SK-N-SH treated with all-trans-retinoic acid at 6 μM for 48 hours (cell line): ENCODE measurements around the gene EXO1.

Experiments
- ATAC-seq: fragments of 200-7000 bp; cut with Tn5 transposase; 3 replicates; pipeline ENCODE4 v1.9.1; 2020; ENCODE audit warnings: mild to moderate bottlenecking, moderate library complexity
- ARNTL ChIP-seq: fragments of 450-650 bp; formaldehyde crosslinking; IDR thresholded peaks from 2 replicates; pipeline ENCODE4 v1.5.0; 2020; ENCODE audit warnings: low read depth, mild to moderate bottlenecking, moderate library complexity, borderline replicate concordance
- BACH2 ChIP-seq: fragments of 250-450 bp; sonication (Bioruptor Pico); IDR thresholded peaks from 2 replicates; pipeline ENCODE4 v1.9.0; 2021; ENCODE audit warnings: mild to moderate bottlenecking, borderline replicate concordance
- CSDC2 ChIP-seq: fragments of 250-450 bp; sonication (Bioruptor Pico); IDR thresholded peaks from 2 replicates; pipeline ENCODE4 v1.5.0; 2020; ENCODE audit warnings: mild to moderate bottlenecking, moderate library complexity
- ESRRG ChIP-seq: fragments of 250-450 bp; sonication (Bioruptor Pico); IDR thresholded peaks from 2 replicates; pipeline ENCODE4 v1.6.1; 2021; ENCODE audit warnings: mild to moderate bottlenecking
- GLIS3 ChIP-seq: fragments of 250-450 bp; sonication (Bioruptor Pico); IDR thresholded peaks from 2 replicates; pipeline ENCODE4 v1.5.0; 2020; ENCODE audit warnings: mild to moderate bottlenecking, moderate library complexity
- ISL1 ChIP-seq: fragments of 250-450 bp; sonication (Bioruptor Pico); IDR thresholded peaks from 2 replicates; pipeline ENCODE4 v2.1.2; 2022; ENCODE audit warnings: mild to moderate bottlenecking, moderate library complexity
- OSR1 ChIP-seq: fragments of 250-450 bp; sonication (Bioruptor Pico); IDR thresholded peaks from 2 replicates; pipeline ENCODE4 v1.8.0; 2022; ENCODE audit warnings: moderate library complexity, mild to moderate bottlenecking, inconsistent platforms
- POU6F1 ChIP-seq: fragments of 250-450 bp; sonication (Bioruptor Pico); IDR thresholded peaks from 2 replicates; pipeline ENCODE4 v1.8.0; 2021; ENCODE audit warnings: low read depth, mild to moderate bottlenecking, moderate library complexity, borderline replicate concordance
- PPARA ChIP-seq: fragments of 250-450 bp; sonication (Bioruptor Pico); IDR thresholded peaks from 2 replicates; pipeline ENCODE4 v1.5.0; 2020; ENCODE audit warnings: mild to moderate bottlenecking, borderline replicate concordance
- RARB ChIP-seq: fragments of 250-450 bp; sonication (Bioruptor Pico); IDR thresholded peaks from 2 replicates; pipeline ENCODE4 v1.8.0; 2021; ENCODE audit warnings: mild to moderate bottlenecking, moderate library complexity
- SNAI2 ChIP-seq: fragments of 250-450 bp; sonication (Bioruptor Pico); IDR thresholded peaks from 2 replicates; pipeline ENCODE4 v1.5.0; 2020; ENCODE audit warnings: mild to moderate bottlenecking, moderate library complexity
- TCF4 ChIP-seq: fragments of 250-450 bp; sonication (Bioruptor Pico); IDR thresholded peaks from 2 replicates; pipeline ENCODE4 v1.8.0; 2021; ENCODE audit warnings: mild to moderate bottlenecking, moderate library complexity, borderline replicate concordance
- TOX ChIP-seq: fragments of 250-450 bp; sonication (Bioruptor Pico); IDR thresholded peaks from 2 replicates; pipeline ENCODE4 v1.8.0; 2021; ENCODE audit warnings: mild to moderate bottlenecking, moderate library complexity, borderline replicate concordance
- ZFP3 ChIP-seq: fragments of 250-450 bp; sonication (Bioruptor Pico); IDR thresholded peaks from 2 replicates; pipeline ENCODE4 v1.5.0; 2020; ENCODE audit warnings: mild to moderate bottlenecking, moderate library complexity
- ZFP30 ChIP-seq: fragments of 450-650 bp; formaldehyde crosslinking; IDR thresholded peaks from 2 replicates; pipeline ENCODE4 v1.5.0; 2022; ENCODE audit warnings: mild to moderate bottlenecking, moderate library complexity
- ZNF565 ChIP-seq: fragments of 450-650 bp; formaldehyde crosslinking; conservative IDR thresholded peaks from 2 replicates; pipeline ENCODE4 v1.5.0; 2020; ENCODE audit warnings: low read depth, mild to moderate bottlenecking, moderate library complexity
- ZNF70 ChIP-seq: fragments of 450-650 bp; formaldehyde crosslinking; IDR thresholded peaks from 2 replicates; pipeline ENCODE4 v1.5.0; 2020; ENCODE audit warnings: mild to moderate bottlenecking, moderate library complexity
- TF ChIP-seq, protein P1 (sequence below): fragments of 250-450 bp; sonication (Bioruptor Pico); IDR thresholded peaks from 2 replicates; pipeline ENCODE4 v1.5.1; 2020; ENCODE audit warnings: low read depth, mild to moderate bottlenecking, moderate library complexity
- TF ChIP-seq, protein P2 (sequence below): fragments of 250-450 bp; sonication (Bioruptor Pico); IDR thresholded peaks from 2 replicates; pipeline ENCODE4 v1.8.0; 2020; ENCODE audit warnings: mild to moderate bottlenecking, moderate library complexity, borderline replicate concordance
- TF ChIP-seq, protein P3 (sequence below): fragments of 250-450 bp; sonication (Bioruptor Pico); IDR thresholded peaks from 2 replicates; pipeline ENCODE4 v1.5.1; 2021; ENCODE audit warnings: mild to moderate bottlenecking, moderate library complexity
- TF ChIP-seq, protein P4 (sequence below): fragments of 250-450 bp; sonication (Bioruptor Pico); IDR thresholded peaks from 2 replicates; pipeline ENCODE4 v1.5.0; 2020; ENCODE audit warnings: mild to moderate bottlenecking, moderate library complexity

The EXO1 gene

DNA sequence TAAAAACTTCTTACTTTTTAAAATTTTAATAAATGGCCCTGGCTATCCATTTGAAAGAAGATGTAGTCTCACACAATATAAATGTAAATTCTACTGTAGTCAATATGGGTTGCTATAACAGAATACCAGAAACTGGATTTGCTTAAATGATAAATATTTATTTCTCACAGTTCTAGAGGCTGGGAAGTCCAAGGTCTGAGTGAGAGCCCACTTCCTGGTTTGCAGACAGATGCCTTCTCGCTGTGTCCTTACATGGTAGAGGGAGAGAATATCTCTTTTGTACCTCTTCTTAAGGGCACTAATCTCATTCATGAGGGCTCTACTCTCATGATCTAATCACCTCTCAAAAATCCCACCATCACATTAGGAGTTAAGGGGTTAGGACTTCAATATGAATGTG lies 35.2 kb downstream of the EXO1 start:
- ATAC-seq: no peak
- TF ChIP-seq TCF4 (CRISPR knock-in tag): no peak
- no peak for TF ChIP-seq TOX (CRISPR knock-in tag)
- TF ChIP-seq SNAI2 (CRISPR knock-in tag): no peak
- no peak for TF ChIP-seq ESRRG (CRISPR knock-in tag)

DNA sequence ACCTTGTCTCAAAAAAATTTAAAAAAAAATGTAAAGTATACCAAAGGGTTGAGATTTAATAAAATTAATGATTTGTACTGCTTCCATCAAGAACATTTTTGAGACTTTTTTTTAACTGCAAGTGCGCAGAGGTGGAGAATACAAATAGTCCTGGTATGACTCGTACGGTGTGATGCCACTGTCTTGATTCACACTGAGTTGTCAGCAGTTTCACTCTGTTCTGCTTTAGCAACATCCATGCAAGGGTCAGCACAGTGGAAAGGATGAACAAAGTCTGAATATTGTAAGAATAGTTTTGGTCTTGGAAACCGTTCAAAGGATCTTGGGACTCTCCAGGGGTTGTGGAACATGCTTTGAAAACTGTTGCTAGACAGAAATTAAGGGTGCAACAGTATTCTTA lies 40.2 kb downstream of the EXO1 start:
- ATAC-seq: peak; percentile 92
- TF ChIP-seq TCF4 (CRISPR knock-in tag) (no peak), CSDC2 (CRISPR knock-in tag) (no peak), PPARA (CRISPR knock-in tag) (no peak), OSR1 (no peak), ZFP3 (no peak), RARB (CRISPR knock-in tag) (no peak), ZNF565 (CRISPR knock-in tag) (no peak), ESRRG (CRISPR knock-in tag) (no peak), BACH2 (no peak), ZFP30 (no peak), SNAI2 (CRISPR knock-in tag) (no peak), TOX (CRISPR knock-in tag) (no peak)
- TF ChIP-seq, protein P1, sequence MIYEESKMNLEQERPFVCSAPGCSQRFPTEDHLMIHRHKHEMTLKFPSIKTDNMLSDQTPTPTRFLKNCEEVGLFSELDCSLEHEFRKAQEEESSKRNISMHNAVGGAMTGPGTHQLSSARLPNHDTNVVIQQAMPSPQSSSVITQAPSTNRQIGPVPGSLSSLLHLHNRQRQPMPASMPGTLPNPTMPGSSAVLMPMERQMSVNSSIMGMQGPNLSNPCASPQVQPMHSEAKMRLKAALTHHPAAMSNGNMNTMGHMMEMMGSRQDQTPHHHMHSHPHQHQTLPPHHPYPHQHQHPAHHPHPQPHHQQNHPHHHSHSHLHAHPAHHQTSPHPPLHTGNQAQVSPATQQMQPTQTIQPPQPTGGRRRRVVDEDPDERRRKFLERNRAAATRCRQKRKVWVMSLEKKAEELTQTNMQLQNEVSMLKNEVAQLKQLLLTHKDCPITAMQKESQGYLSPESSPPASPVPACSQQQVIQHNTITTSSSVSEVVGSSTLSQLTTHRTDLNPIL: no peak
- TF ChIP-seq, protein P2, sequence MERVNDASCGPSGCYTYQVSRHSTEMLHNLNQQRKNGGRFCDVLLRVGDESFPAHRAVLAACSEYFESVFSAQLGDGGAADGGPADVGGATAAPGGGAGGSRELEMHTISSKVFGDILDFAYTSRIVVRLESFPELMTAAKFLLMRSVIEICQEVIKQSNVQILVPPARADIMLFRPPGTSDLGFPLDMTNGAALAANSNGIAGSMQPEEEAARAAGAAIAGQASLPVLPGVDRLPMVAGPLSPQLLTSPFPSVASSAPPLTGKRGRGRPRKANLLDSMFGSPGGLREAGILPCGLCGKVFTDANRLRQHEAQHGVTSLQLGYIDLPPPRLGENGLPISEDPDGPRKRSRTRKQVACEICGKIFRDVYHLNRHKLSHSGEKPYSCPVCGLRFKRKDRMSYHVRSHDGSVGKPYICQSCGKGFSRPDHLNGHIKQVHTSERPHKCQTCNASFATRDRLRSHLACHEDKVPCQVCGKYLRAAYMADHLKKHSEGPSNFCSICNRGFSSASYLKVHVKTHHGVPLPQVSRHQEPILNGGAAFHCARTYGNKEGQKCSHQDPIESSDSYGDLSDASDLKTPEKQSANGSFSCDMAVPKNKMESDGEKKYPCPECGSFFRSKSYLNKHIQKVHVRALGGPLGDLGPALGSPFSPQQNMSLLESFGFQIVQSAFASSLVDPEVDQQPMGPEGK (CRISPR knock-in tag): no peak
- TF ChIP-seq, all 23 proteins: peak for 0

- TF ChIP-seq ZNF565 (CRISPR knock-in tag) (no peak), ZFP3 (no peak), PPARA (CRISPR knock-in tag) (no peak), TOX (CRISPR knock-in tag) (no peak), BACH2 (no peak), POU6F1 (CRISPR knock-in tag) (no peak), ARNTL (CRISPR knock-in tag) (no peak)
- TF ChIP-seq, protein P1: no peak
- TF ChIP-seq, protein P2 (CRISPR knock-in tag): no peak
- ATAC-seq: no peak
Observed at GRCh38 chr1:241891296-241891695, 43.3 kb downstream of the EXO1 start.

GRCh38 chr1:241894016-241894415 lies 46.0 kb downstream of the EXO1 start:
- TF ChIP-seq, protein P1: no peak
- no peak for TF ChIP-seq TOX (CRISPR knock-in tag)
- TF ChIP-seq ZNF70: no peak
- TF ChIP-seq, protein P3, sequence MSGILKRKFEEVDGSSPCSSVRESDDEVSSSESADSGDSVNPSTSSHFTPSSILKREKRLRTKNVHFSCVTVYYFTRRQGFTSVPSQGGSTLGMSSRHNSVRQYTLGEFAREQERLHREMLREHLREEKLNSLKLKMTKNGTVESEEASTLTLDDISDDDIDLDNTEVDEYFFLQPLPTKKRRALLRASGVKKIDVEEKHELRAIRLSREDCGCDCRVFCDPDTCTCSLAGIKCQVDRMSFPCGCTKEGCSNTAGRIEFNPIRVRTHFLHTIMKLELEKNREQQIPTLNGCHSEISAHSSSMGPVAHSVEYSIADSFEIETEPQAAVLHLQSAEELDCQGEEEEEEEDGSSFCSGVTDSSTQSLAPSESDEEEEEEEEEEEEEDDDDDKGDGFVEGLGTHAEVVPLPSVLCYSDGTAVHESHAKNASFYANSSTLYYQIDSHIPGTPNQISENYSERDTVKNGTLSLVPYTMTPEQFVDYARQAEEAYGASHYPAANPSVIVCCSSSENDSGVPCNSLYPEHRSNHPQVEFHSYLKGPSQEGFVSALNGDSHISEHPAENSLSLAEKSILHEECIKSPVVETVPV: no peak
- no peak for TF ChIP-seq TCF4 (CRISPR knock-in tag)
- TF ChIP-seq, protein P4, sequence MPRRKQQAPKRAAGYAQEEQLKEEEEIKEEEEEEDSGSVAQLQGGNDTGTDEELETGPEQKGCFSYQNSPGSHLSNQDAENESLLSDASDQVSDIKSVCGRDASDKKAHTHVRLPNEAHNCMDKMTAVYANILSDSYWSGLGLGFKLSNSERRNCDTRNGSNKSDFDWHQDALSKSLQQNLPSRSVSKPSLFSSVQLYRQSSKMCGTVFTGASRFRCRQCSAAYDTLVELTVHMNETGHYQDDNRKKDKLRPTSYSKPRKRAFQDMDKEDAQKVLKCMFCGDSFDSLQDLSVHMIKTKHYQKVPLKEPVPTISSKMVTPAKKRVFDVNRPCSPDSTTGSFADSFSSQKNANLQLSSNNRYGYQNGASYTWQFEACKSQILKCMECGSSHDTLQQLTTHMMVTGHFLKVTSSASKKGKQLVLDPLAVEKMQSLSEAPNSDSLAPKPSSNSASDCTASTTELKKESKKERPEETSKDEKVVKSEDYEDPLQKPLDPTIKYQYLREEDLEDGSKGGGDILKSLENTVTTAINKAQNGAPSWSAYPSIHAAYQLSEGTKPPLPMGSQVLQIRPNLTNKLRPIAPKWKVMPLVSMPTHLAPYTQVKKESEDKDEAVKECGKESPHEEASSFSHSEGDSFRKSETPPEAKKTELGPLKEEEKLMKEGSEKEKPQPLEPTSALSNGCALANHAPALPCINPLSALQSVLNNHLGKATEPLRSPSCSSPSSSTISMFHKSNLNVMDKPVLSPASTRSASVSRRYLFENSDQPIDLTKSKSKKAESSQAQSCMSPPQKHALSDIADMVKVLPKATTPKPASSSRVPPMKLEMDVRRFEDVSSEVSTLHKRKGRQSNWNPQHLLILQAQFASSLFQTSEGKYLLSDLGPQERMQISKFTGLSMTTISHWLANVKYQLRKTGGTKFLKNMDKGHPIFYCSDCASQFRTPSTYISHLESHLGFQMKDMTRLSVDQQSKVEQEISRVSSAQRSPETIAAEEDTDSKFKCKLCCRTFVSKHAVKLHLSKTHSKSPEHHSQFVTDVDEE: no peak
- no peak for TF ChIP-seq ZFP3
- TF ChIP-seq RARB (CRISPR knock-in tag): no peak
- no peak for TF ChIP-seq ISL1
- TF ChIP-seq GLIS3 (CRISPR knock-in tag): no peak
- no peak for TF ChIP-seq OSR1
- TF ChIP-seq, all 23 proteins: peak for 0
- no peak for ATAC-seq
